ENCODE data around the gene DEXI.

The DEXI gene

GRCh38 chr16:10978871-10979446, 36.7 kb upstream of the DEXI start:
- H3K4me3 ChIP-seq (ENCODE audit: low read depth, low read length): peak overlapping the region; percentile 12; the same call in 1 of the 2 replicates
- DNase-seq (ENCODE audit: low read depth): no peak
- TF ChIP-seq CTCF (IDR thresholded peaks at IDR 0.05; ENCODE audit: control insufficient read depth, extremely low read depth, insufficient read depth): no peak

DNA sequence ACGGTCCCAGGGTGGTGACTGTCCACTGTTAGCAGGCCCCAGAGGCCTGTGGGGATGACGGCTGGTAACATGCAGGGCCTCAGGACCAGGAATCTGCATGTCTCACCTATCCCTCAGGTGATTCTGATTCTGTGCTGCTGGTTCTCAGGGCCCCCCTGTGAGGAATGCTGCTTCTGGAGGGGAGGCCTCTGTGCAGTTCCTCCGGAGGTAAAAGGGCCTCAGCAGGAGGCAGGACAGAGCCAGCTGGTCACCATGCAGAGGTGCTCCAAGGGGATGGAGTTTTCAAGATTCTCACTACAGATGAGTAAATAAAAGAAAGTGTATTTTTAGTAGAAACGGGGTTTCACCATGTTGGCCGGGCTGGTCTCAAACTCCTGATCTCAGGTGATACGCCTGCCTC, 35.9 kb upstream of the DEXI start:
- DNase-seq (ENCODE audit: low read depth): no peak
- no peak overlapping the region for H3K4me3 ChIP-seq (ENCODE audit: low read depth, low read length)
- TF ChIP-seq CTCF (IDR thresholded peaks at IDR 0.05; ENCODE audit: control insufficient read depth, extremely low read depth, insufficient read depth): no peak

GRCh38 chr16:10976634-10977033, 34.4 kb upstream of the DEXI start:
- TF ChIP-seq CTCF (IDR thresholded peaks at IDR 0.05; ENCODE audit: control insufficient read depth, extremely low read depth, insufficient read depth): no peak
- DNase-seq (ENCODE audit: low read depth): no peak
- H3K4me3 ChIP-seq (ENCODE audit: low read depth, low read length): no peak overlapping the region

DNA sequence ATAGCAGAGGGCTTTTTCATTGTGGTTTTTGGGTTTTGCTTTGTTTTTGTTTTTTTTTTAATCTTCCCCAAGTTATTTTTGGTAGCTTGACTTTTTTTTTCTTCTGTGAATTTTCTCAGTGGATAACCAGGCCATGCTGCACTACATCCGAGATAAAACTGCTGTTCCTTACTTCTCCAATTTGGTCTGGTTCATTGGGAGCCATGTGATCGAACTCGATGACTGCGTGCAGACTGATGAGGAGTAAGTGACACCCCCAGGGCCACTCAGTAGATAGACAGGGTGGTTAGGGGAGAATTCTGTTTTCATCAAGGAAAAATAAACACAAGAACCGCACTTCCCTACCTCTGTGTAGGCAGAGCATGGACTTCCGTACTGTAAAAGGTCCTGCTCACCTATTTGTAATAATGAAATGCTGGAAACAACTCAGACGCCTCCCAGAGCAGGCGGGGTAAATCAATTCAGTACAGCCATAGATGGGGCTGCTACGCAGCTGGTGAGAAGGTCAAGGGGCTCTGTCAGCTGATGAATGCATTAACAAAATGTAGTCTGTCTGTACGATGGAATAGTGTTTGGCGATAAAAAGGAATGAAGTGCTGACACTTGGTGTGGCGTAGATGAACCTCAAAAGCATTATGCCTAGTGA, 30.7 kb upstream of the DEXI start:
- no peak for DNase-seq (ENCODE audit: low read depth)
- no peak overlapping the region for H3K4me3 ChIP-seq (ENCODE audit: low read depth, low read length)
- no peak for TF ChIP-seq CTCF (IDR thresholded peaks at IDR 0.05; ENCODE audit: control insufficient read depth, extremely low read depth, insufficient read depth)

- no peak overlapping the region for H3K4me3 ChIP-seq (ENCODE audit: low read depth, low read length)
- DNase-seq (ENCODE audit: low read depth): no peak
- no peak for TF ChIP-seq CTCF (IDR thresholded peaks at IDR 0.05; ENCODE audit: control insufficient read depth, extremely low read depth, insufficient read depth)
These were observed 30.0 kb upstream of the DEXI start for GRCh38 chr16:10972108-10972818.

GRCh38 chr16:10971560-10971961, 29.3 kb upstream of the DEXI start:
- DNase-seq (ENCODE audit: low read depth): peak; percentile 61
- no peak overlapping the region for H3K4me3 ChIP-seq (ENCODE audit: low read depth, low read length)
- peak; percentile 76 for TF ChIP-seq CTCF (IDR thresholded peaks at IDR 0.05; ENCODE audit: control insufficient read depth, extremely low read depth, insufficient read depth)
